K562 (cell line): ENCODE data around the gene CPTP. TPM values are rescaled to one million over a fixed set of nuclear protein-coding genes. Genes with fewer than 3 reads are reported as not detected.

Experiments used
- ATF7 ChIP-seq: fragments of 450-650 bp; IDR thresholded peaks from 2 replicates; pipeline ENCODE4 v1.7.1; 2014; ENCODE audit warnings: mild to moderate bottlenecking, moderate library complexity
- DNMT1 ChIP-seq: fragments of 450-650 bp; IDR thresholded peaks from 2 replicates; pipeline ENCODE4 v1.6.1; 2016; ENCODE audit warnings: antibody characterized with exemption, mild to moderate bottlenecking
- E2F1 ChIP-seq: sonication (generic); formaldehyde crosslinking; IDR thresholded peaks from 2 replicates; pipeline ENCODE4 v1.8.1; 2023; ENCODE audit warnings: mild to moderate bottlenecking, missing genetic modification reagents, moderate library complexity
- MAFG ChIP-seq: fragments of 450-650 bp; conservative IDR thresholded peaks from 2 replicates; pipeline ENCODE4 v1.6.1; 2016; ENCODE audit warnings: missing genetic modification characterization, missing compliant biosample characterization
- MAX ChIP-seq: sonication (generic); formaldehyde crosslinking; IDR thresholded peaks from 2 replicates; pipeline ENCODE4 v1.9.0; 2022; ENCODE audit warnings: mild to moderate bottlenecking, missing genetic modification reagents
- RAD51 ChIP-seq: fragments of 450-650 bp; IDR thresholded peaks from 2 replicates; pipeline ENCODE4 v1.7.1; 2016; ENCODE audit warnings: low read depth, mild to moderate bottlenecking, borderline replicate concordance
- RCOR1 ChIP-seq, 2 experiments: IDR thresholded peaks; 2 replicates each; pipeline ENCODE4 v1.6.1; 2012; ENCODE audit warnings: low read depth in 2 of 2, low read length in 2 of 2, borderline replicate concordance in 1 of 2, improper control_type of control experiment in 1 of 2
- SIN3B ChIP-seq: fragments of 450-650 bp; IDR thresholded peaks from 2 replicates; pipeline ENCODE4 v1.6.1; 2017; ENCODE audit warnings: low read depth, mild to moderate bottlenecking, moderate library complexity
- SP1 ChIP-seq: sonication (generic); formaldehyde crosslinking; IDR thresholded peaks from 2 replicates; pipeline ENCODE4 v1.8.1; 2022; ENCODE audit warnings: mild to moderate bottlenecking, missing genetic modification reagents
- SRF ChIP-seq, 2 experiments: fragments of 250-450, 450-650 bp in 1 of 2; sonication (Bioruptor Pico) in 1 of 2; sonication (generic) in 1 of 2; formaldehyde crosslinking; IDR thresholded peaks; 2 replicates each; pipeline versions ENCODE4 v1.5.0 to v1.5.1; 2020 to 2022; ENCODE audit warnings: mild to moderate bottlenecking in 1 of 2, missing genetic modification reagents in 1 of 2
- STAT6 ChIP-seq: sonication (generic); formaldehyde crosslinking; IDR thresholded peaks from 2 replicates; pipeline ENCODE4 v1.8.1; 2023; ENCODE audit warnings: mild to moderate bottlenecking, missing genetic modification reagents
- THRA ChIP-seq: fragments of 450-650 bp; IDR thresholded peaks from 2 replicates; pipeline ENCODE4 v1.6.1; 2017; ENCODE audit warnings: mild to moderate bottlenecking, moderate library complexity
- UBTF ChIP-seq, 2 experiments: IDR thresholded peaks; 2 replicates each; pipeline ENCODE4 v1.6.1; 2012; ENCODE audit warnings: improper control_type of control experiment in 2 of 2, low read depth in 2 of 2, low read length in 2 of 2, borderline replicate concordance in 1 of 2
- ZNF143 ChIP-seq: sonication (generic); formaldehyde crosslinking; IDR thresholded peaks from 2 replicates; pipeline ENCODE4 v1.9.0; 2022; ENCODE audit warnings: mild to moderate bottlenecking, missing genetic modification reagents
- ZNF239 ChIP-seq: fragments of 250-450 bp; sonication (Bioruptor Pico); IDR thresholded peaks from 2 replicates; pipeline ENCODE4 v1.4.0; 2020; ENCODE audit warnings: mild to moderate bottlenecking
- ZNF263 ChIP-seq: sonication (generic); formaldehyde crosslinking; IDR thresholded peaks from 2 replicates; pipeline ENCODE4 v1.8.0; 2022; ENCODE audit warnings: mild to moderate bottlenecking, missing genetic modification reagents, borderline replicate concordance
- ZNF561 ChIP-seq: fragments of 450-650 bp; formaldehyde crosslinking; conservative IDR thresholded peaks from 2 replicates; pipeline ENCODE4 v1.4.0; 2020; ENCODE audit warnings: mild to moderate bottlenecking, moderate library complexity
- ZNF639 ChIP-seq, 2 experiments: fragments of 200-800 bp in 1 of 2; sonication (Bioruptor generic) in 1 of 2; sonication (generic) in 1 of 2; formaldehyde crosslinking in 1 of 2; IDR thresholded peaks in 1 of 2; conservative IDR thresholded peaks in 1 of 2; 2 replicates each; pipeline versions ENCODE4 v1.5.0 to v1.6.1; 2016 to 2020; ENCODE audit warnings: missing compliant biosample characterization in 1 of 2, missing genetic modification characterization in 1 of 2, missing genetic modification reagents in 1 of 2
- polyA plus RNA-seq, 8 experiments: library from polyadenylated mRNA; depleted of rRNA in 4 of 8; stranded (reverse) in 5 of 8; unstranded in 3 of 8; fragments of >200 nt; fragmentation: Nextera tagmentation in 2 of 8; fragmentation: Illumina TruSeq in 1 of 8; extraction: Ambion mirVana in 2 of 8; extraction: Trizol in 1 of 8; gene quantifications; 2 replicates each; pipeline versions ENCODE4 v1.2.1 to v1.2.3, GENCODE V29; 2011 to 2014; ENCODE audit warnings: inconsistent platforms in 1 of 8, missing spikeins in 1 of 8
- total RNA-seq, 7 experiments: library from RNA; depleted of rRNA in 6 of 7; stranded (reverse); fragments of >200 nt in 6 of 7; fragmentation: Illumina TruSeq in 2 of 7; extraction: Trizol in 2 of 7; gene quantifications; 2 replicates each; pipeline versions ENCODE4 v1.2.1 to v1.2.3, GENCODE V29; 2011 to 2021; ENCODE audit warnings: low replicate concordance in 1 of 7

The CPTP gene
- total and polyA plus RNA-seq, 9 of the 15 experiments (the other 6 are each of a cell fraction or from before 2014, with no cell fraction given): 0.11 to 25.8 (median 3.5) TPM

- TF ChIP-seq ZNF239 (CRISPR knock-in tag) (no peak), ZNF561 (CRISPR knock-in tag) (no peak), MAX (CRISPR knock-in tag) (peak; percentile 47; the same call in 1 of the 2 replicates), ATF7 (no peak), RCOR1 (IDR thresholded peaks at IDR 0.05; ENCODE audit: borderline replicate concordance in 1 of 2, low read depth in 2 of 2, low read length in 2 of 2) (0 out of 4 replicates have a peak, but pooled peaks of 1 of the 2 experiments have one; percentile 36), MAFG (tag) (no peak), UBTF (IDR thresholded peaks at IDR 0.05; ENCODE audit: borderline replicate concordance in 1 of 2, low read depth in 2 of 2, low read length in 2 of 2) (no peak), THRA (no peak), SP1 (CRISPR knock-in tag) (peak; percentile 37; the same call in 1 of the 2 replicates), SRF (CRISPR knock-in tag; IDR thresholded peaks at IDR 0.05) (peak in 1 of 2 experiments; percentile 57; a peak in 1 of 4 replicates), ZNF639 (CRISPR knock-in tag; conservative IDR thresholded peaks at IDR 0.05 in 1 of 2, IDR thresholded peaks at IDR 0.05 in 1 of 2) (no peak), DNMT1 (no peak), ZNF263 (CRISPR knock-in tag) (0 out of 2 replicates have a peak, but pooled peaks have one; percentile 20), RAD51 (no peak), STAT6 (0 out of 2 replicates have a peak, but pooled peaks have one; percentile 59), E2F1 (CRISPR knock-in tag) (no peak), ZNF143 (0 out of 2 replicates have a peak, but pooled peaks have one; percentile 27), SIN3B (no peak)
Observed at GRCh38 chr1:1290238-1290731, 34.3 kb upstream of the CPTP start (continued).
